ENCODE measurements around the gene SBK2.

The SBK2 gene

DNA sequence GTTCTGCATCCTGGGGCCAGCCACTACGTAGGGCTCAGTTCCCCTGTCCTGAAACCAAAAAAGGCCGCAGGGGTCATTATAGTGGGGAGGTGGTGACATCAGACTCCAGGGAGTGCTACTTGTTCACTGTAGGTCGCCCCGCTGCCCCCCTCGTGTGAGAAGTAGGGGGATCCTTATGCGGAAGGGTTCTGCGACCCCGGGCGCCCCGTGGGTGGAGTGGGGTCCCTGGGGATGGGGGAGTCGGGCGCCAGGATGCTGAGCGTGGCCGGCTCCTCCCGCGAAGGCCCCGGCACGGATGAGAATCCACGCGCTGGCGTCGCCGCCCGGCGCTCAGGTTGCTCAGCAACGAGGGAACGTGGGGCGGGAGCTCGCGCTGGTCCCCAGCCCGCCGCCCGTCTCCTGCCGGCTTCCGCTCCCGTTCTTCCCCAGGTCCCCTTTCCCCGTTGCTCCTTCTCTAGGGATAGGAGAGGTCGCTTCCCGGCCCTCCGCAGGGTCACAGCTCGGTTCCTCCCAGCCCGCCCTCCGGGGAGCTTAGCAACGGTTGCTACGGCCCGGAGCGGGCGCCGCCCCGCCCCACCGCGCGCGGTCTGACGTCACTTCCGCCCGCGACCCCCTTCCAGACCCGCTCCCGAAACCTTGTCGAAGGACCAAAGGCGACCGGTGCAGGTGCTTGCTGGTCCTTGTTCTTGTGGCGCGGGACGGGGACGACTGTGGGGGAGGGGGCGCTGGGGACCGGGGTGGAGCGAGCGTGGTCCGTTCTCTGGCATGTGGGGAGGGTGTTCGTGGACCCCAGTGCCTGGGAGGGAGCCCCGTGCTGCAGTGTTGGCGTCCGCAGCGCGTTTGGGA, 52.1 kb downstream of the SBK2 start, which contains the start of gene NAT14:
NAT14 (plus strand) TSS at position 596 of the 846 bp plus-strand sequence. CDS start 521 bp downstream, outside the sequence.
- peak; percentile 62 for DNase-seq

DNA sequence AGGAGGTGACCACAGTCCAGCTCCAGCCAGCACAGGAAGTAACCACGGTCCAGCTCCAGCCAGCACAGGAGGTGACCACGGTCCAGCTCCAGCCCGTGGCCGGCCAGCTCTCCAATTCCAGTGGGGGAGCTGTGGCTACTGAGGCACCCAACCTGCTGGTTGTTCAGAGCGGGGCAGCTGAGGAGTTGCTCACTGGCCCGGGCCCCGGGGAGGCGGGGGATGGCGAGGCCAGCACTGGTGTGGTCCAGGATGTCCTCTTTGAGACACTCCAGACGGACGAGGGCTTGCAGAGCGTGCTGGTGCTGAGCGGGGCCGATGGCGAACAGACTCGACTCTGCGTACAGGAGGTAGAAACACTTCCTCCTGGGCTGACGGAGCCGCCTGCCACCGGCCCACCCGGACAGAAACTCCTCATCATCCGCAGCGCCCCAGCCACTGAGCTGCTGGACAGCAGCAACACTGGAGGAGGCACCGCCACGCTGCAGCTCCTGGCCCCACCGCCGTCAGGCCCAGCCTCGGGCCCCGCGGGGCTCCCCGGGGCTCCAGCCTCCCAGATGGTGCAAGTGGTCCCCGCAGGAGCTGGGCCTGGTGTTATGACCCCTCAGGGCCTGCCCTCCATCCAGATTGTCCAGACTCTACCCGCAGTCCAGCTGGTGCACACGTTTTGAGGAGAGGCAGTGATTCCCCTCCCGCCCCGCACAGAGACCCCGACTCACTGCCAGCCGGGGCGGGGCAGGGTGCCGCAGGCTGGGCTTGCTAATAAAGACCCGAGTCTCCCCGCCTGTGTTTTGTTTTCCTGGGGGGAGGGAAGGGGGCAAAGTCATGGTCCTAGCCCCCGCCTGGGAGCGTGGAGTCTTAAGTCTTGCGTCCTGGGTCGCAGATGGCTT, 53.0 kb downstream of the SBK2 start:
- no peak for DNase-seq

DNA sequence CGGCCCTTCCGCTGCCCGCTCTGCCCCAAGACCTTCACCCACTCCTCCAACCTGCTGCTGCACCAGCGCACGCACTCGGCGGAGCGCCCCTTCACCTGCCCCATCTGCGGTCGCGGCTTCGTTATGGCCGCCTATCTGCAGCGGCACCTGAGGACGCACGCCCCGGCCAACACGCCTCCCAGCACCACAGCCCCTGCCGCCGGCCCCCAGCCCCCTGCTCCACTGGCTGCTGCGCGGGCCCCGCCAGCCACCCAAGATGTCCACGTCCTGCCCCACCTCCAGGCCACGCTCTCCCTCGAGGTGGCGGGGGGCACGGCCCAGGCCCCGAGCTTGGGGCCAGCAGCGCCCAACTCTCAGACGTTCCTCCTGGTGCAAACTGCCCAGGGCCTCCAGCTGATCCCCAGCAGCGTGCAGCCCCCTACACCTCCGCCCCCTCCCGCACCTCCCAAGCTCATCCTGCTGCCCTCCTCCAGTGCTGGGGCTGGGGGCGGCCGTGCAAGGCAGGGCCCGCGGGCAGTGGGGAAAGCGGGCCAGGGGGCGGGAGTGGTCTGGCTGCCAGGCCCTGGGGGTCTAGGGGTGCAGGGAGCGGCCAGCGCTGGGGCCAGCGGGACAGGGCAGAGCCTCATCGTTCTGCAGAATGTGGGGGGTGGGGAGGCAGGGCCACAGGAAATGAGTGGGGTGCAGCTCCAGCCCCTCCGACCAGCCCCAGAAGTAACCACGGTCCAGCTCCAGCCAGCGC, 53.8 kb downstream of the SBK2 start:
- DNase-seq = no peak

DNA sequence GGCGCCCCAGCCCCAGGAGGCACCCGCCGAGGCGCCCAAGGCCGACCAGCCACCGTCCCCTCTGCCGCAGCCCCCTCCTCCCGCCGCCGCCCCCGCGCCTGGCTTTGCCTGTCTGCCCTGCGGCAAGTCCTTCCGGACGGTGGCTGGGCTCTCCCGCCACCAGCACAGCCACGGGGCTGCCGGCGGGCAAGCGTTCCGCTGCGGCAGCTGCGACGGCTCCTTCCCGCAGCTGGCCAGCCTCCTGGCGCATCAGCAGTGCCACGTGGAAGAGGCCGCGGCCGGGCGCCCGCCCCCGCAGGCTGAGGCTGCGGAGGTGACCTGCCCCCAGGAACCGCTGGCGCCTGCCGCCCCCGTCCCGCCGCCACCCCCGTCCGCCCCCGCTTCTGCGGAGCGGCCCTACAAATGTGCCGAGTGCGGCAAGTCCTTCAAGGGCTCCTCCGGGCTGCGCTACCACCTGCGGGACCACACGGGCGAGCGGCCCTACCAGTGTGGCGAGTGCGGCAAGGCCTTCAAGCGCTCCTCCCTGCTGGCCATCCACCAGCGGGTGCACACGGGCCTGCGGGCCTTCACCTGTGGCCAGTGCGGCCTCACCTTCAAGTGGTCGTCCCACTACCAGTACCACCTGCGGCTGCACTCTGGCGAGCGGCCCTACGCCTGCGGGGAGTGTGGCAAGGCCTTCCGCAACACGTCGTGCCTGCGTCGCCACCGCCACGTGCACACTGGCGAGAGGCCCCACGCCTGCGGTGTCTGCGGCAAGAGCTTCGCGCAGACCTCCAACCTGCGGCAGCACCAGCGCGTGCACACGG, 54.6 kb downstream of the SBK2 start:
- no peak for DNase-seq

DNA sequence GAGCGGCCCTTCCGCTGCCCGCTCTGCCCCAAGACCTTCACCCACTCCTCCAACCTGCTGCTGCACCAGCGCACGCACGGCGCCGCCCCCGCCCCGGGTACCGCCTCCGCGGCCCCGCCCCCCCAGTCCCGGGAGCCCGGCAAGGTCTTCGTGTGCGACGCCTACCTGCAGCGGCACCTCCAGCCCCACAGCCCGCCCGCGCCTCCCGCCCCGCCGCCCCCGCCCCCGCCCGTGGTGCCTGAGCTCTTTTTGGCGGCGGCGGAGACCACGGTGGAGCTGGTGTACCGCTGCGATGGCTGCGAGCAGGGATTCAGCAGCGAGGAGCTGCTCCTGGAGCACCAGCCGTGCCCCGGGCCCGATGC, 55.2 kb downstream of the SBK2 start:
- no peak for DNase-seq

DNA sequence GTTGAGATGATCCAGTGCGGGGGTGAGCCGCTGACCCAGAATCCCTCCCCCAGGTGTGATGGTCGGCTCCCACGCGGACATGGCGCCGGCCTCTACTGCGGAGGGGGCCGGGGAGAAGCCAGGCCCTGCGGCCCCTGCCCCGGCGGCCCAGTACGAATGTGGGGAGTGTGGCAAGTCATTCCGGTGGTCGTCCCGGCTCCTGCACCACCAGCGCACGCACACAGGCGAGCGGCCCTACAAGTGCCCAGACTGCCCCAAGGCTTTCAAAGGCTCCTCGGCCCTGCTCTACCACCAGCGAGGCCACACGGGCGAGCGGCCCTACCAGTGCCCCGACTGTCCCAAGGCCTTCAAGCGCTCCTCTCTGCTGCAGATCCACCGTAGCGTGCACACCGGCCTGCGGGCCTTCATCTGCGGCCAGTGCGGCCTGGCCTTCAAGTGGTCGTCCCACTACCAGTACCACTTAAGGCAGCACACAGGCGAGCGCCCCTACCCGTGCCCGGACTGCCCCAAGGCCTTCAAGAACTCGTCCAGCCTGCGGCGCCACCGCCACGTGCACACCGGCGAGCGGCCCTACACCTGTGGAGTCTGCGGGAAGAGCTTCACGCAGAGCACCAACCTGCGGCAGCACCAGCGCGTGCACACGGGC, 55.7 kb downstream of the SBK2 start:
- DNase-seq = no peak

DNA sequence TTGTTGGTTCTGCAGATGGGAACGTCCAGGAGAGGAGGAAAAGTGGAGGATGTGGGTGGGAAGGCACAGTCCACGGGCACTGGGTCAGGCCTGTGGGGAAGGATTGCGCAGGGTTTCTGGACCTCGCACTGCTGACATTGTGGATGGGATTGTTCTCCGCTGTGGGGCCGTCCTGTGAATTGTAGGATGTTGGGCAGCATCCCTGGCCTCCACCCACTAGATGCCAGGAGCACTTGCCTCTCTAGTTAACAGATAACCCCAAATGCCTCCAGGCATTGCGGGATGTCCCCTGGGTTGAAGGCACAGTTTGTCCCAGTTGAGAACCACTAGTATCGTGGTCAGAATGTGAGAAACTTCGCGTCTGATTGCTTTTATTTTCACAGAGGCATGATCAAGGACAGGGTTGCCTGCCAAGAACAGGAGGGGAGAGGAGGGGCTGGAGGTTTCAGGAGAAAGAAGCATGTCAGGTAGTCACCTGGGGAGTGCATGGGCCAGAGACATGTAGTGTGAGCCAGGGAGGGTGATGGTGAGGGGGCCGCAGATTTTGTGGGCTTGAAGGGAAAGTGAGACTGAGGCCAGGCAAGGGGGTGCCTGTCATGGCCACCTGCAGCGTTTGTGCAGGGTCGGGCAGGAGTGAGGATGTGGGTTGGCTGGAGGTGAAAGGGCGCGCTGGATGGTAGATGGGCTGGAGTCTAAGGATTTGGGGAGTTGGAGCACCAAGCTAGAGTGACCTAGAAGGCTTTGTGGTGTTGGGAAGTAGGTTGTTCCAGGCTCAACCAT, 57.3 kb downstream of the SBK2 start:
- DNase-seq = no peak

DNA sequence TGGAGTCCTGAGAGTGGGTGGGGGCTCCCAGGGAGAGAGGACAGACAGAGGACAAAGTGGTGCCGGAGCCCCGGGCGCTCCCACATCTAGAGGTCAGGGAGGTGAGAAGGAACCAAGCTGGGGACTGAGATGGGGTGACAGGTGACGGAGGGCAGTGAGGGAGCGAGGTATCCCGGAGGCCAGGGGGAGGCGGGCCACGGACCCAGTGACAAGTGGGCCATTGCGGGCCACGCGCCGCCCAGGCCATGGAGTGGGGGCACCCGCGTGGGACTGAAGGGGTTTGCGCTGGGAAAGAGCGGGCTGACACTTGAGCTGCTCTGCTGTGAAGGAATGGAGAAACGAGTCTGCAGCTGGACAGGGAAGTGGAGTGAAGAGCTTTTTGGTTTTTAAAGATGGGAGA, 57.9 kb downstream of the SBK2 start:
- DNase-seq = no peak
